Measurements from ENCODE around the gene KCNJ6.

The KCNJ6 gene

DNA sequence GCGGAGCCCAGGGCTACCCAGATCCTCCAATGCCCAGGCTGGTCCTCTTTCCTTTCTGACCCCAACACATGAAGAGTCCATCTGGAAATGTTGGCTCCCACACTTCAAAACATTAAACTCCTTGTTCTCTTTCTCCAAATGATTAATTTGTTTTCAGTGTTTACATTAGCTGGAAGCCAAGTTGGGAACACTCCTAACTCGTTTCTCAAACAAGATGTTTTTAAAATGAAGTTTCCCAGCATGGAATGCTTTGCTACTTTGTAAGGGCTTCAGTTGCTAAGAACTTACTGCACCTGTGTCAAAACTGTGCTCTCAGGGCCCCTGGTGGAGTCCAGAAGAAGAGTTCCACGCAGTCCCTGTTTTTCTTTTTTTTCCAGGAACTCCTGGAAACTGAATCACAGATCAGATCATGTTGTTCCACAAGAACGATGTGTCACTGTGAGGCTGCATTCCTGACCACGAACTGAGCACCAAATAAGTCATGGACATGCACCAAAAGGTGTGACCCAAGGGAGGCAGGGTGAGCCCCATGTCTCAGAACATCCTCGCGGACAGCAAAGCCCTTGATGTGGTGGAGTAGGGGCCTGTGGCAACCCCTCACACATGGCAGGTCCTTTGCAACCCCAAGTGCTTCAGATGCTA lies 257.3 kb downstream of the KCNJ6 start:
- no peak for TF ChIP-seq BHLHE40 (IDR thresholded peaks at IDR 0.05; ENCODE audit: borderline replicate concordance)
- no peak for TF ChIP-seq HDGF (IDR thresholded peaks at IDR 0.05; ENCODE audit: borderline replicate concordance)
- no peak for TF ChIP-seq CTBP1 (IDR thresholded peaks at IDR 0.05; ENCODE audit: borderline replicate concordance)
- TF ChIP-seq ZNF384 (IDR thresholded peaks at IDR 0.05): no peak
- TF ChIP-seq FOXK2 (IDR thresholded peaks at IDR 0.05): no peak
- no peak for TF ChIP-seq LEF1 (IDR thresholded peaks at IDR 0.05; ENCODE audit: borderline replicate concordance)
- TF ChIP-seq SUZ12 (IDR thresholded peaks at IDR 0.05): no peak
- no peak for TF ChIP-seq FOXM1 (IDR thresholded peaks at IDR 0.05; ENCODE audit: borderline replicate concordance)
- no peak for TF ChIP-seq ELF4 (IDR thresholded peaks at IDR 0.05)
- no peak for TF ChIP-seq L3MBTL2 (conservative IDR thresholded peaks at IDR 0.05)
- TF ChIP-seq SP1 (IDR thresholded peaks at IDR 0.05): no peak
- TF ChIP-seq, protein P1, sequence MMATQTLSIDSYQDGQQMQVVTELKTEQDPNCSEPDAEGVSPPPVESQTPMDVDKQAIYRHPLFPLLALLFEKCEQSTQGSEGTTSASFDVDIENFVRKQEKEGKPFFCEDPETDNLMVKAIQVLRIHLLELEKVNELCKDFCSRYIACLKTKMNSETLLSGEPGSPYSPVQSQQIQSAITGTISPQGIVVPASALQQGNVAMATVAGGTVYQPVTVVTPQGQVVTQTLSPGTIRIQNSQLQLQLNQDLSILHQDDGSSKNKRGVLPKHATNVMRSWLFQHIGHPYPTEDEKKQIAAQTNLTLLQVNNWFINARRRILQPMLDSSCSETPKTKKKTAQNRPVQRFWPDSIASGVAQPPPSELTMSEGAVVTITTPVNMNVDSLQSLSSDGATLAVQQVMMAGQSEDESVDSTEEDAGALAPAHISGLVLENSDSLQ (IDR thresholded peaks at IDR 0.05): no peak
- no peak for TF ChIP-seq NFRKB (IDR thresholded peaks at IDR 0.05)
- no peak for TF ChIP-seq ARNT (IDR thresholded peaks at IDR 0.05)
- TF ChIP-seq FOXA1 (IDR thresholded peaks at IDR 0.05): no peak
- TF ChIP-seq TARDBP (IDR thresholded peaks at IDR 0.05): no peak
- DNase-seq (ENCODE audit: extremely low spot score): no peak
- ChIA-PET CTCF (no interaction called here), POLR2A (no interaction called here)

DNA sequence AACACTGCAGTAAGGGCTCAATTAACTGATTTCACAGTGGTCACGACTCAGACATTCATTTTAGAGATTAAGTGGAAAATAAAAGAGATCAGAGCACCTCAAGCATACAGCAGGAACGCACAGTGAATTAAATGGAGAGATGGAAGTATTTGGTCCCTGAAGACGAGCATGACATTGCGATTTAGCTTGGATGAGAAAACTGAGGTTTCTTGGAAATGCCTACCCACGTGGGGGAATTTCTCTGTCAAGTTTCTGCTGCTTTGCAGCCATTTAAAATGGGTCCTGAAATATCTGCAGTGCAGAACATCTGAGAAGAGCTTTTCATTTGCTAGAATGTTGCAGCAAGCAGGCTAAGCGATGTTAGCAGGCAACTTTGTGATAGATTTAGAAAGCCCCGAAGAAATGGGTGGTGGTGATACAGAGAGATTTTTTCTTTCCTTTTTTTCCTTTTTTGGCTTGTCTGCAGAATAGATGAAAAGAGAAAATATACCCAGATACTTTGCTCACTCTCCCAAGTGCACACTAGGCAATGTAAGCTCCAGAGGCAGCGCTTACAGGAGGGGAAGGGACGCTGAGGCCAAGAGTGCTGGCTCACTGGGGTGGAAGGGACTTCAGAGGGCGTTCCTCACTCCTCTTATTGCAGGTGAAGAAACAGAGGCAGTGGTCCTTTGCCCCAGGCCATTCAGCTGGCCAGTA lies 258.0 kb downstream of the KCNJ6 start:
- POLR2A ChIA-PET: no interaction called here
- no peak for DNase-seq (ENCODE audit: extremely low spot score)
- CTCF ChIA-PET: no interaction called here
- TF ChIP-seq NFRKB (IDR thresholded peaks at IDR 0.05) (no peak), L3MBTL2 (conservative IDR thresholded peaks at IDR 0.05) (no peak), HDGF (IDR thresholded peaks at IDR 0.05; ENCODE audit: borderline replicate concordance) (no peak)

DNA sequence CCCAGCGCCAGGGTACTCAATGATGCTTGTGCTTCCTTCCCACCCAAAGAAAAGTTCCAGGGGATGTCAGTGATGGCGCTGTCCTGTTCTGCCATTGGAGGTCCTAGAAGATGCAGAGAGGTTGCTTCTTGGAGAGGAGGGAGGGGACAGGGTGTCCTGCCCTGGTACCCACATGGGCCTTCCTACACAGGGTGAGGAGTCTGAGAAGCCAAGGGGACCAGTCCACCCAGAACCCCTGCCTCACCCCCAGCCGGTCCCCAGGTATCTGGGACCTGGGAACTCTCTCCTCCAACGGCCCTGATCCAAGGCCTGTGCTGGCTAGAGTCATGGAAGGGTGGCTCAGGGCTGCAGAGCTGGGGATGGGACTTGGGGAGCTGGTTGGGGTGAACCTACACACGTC lies 259.4 kb downstream of the KCNJ6 start:
- ChIA-PET POLR2A (no interaction called here), CTCF (no interaction called here)
- DNase-seq (ENCODE audit: extremely low spot score): no peak
- no peak for TF ChIP-seq FOXA1 (IDR thresholded peaks at IDR 0.05)
- TF ChIP-seq FOXM1 (IDR thresholded peaks at IDR 0.05; ENCODE audit: borderline replicate concordance): no peak
- TF ChIP-seq HDGF (IDR thresholded peaks at IDR 0.05; ENCODE audit: borderline replicate concordance): no peak
- no peak for TF ChIP-seq TARDBP (IDR thresholded peaks at IDR 0.05)
- TF ChIP-seq BHLHE40 (IDR thresholded peaks at IDR 0.05; ENCODE audit: borderline replicate concordance): no peak
- TF ChIP-seq SP1 (IDR thresholded peaks at IDR 0.05): no peak
- TF ChIP-seq ZNF384 (IDR thresholded peaks at IDR 0.05): no peak
- no peak for TF ChIP-seq FOXK2 (IDR thresholded peaks at IDR 0.05)
- no peak for TF ChIP-seq SUZ12 (IDR thresholded peaks at IDR 0.05)
- no peak for TF ChIP-seq L3MBTL2 (conservative IDR thresholded peaks at IDR 0.05)

DNA sequence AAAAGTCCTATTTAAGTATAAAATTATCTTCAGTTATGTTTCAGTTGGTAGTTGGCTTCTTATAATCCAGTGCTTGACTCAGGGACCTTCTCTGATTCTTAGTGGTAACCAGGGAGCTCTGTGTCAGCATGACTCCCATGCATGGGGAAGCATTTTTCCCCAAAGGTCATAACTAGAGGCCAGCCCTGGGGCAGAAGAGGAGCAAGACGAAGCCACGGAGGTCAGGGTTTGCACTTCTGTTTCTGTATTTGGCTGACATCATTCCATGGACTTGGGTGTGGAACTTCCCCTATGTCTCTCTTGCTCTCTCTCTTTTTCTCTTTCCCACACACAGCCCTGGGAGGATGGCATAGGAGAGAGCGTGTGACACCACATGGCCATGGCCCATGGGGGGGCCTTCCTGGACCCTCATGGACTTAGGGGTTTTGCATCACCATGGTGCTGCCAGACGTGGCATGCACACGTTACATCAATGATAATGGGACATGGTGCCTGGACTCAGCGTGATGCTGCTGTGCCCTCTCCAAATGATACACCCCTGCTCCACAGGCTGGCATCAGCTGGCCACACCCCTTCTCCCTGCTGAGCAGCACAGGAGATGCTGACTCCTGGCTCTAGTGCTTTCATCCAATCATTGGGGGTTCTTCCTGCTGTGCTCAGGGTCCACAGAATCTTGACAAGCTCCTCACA lies 260.5 kb downstream of the KCNJ6 start:
- CTCF ChIA-PET: interaction anchor here (2.3 kb wide), 1 partner anchor 20 kb away, joined by 6 read pairs; no protein-coding TSS in a partner anchor
- POLR2A ChIA-PET: no interaction called here
- TF ChIP-seq SUZ12 (IDR thresholded peaks at IDR 0.05): no peak
- no peak for TF ChIP-seq L3MBTL2 (conservative IDR thresholded peaks at IDR 0.05)
- TF ChIP-seq CTBP1 (IDR thresholded peaks at IDR 0.05; ENCODE audit: borderline replicate concordance): no peak
- DNase-seq (ENCODE audit: extremely low spot score): no peak

DNA sequence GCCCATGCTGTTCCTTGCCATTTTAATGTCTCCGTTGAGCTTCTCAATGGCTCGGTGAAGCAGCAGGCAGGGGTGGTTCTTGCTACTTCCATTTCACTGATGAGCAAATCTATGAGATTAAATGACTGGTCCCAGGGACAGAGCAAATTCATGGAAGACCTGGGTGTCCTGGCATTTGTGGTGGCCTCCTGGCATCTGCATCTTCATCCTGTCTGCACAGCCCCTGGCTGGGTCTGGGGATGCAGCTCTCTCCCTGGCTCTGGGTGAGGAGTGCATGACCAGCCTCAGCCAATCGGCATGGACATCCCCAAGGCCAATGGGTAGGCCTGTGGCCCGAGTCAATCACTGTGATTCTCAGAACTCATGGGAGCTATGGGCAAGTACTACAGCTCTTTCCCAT lies 261.7 kb downstream of the KCNJ6 start:
- DNase-seq (ENCODE audit: extremely low spot score): no peak
- ChIA-PET POLR2A (no interaction called here), CTCF (interaction anchor here (2.3 kb wide), 1 partner anchor 21 kb away, joined by 6 read pairs; no protein-coding TSS in a partner anchor)
- TF ChIP-seq SUZ12 (IDR thresholded peaks at IDR 0.05) (no peak), ZNF384 (IDR thresholded peaks at IDR 0.05) (no peak), CTBP1 (IDR thresholded peaks at IDR 0.05; ENCODE audit: borderline replicate concordance) (no peak), SP1 (IDR thresholded peaks at IDR 0.05) (no peak), NFRKB (IDR thresholded peaks at IDR 0.05) (no peak), LEF1 (IDR thresholded peaks at IDR 0.05; ENCODE audit: borderline replicate concordance) (no peak), FOXK2 (IDR thresholded peaks at IDR 0.05) (no peak), BHLHE40 (IDR thresholded peaks at IDR 0.05; ENCODE audit: borderline replicate concordance) (no peak), TARDBP (IDR thresholded peaks at IDR 0.05) (no peak), HDGF (IDR thresholded peaks at IDR 0.05; ENCODE audit: borderline replicate concordance) (no peak), FOXM1 (IDR thresholded peaks at IDR 0.05; ENCODE audit: borderline replicate concordance) (no peak), ELF4 (IDR thresholded peaks at IDR 0.05) (no peak), ARNT (IDR thresholded peaks at IDR 0.05) (no peak)
- TF ChIP-seq, protein P1 (IDR thresholded peaks at IDR 0.05): no peak

DNA sequence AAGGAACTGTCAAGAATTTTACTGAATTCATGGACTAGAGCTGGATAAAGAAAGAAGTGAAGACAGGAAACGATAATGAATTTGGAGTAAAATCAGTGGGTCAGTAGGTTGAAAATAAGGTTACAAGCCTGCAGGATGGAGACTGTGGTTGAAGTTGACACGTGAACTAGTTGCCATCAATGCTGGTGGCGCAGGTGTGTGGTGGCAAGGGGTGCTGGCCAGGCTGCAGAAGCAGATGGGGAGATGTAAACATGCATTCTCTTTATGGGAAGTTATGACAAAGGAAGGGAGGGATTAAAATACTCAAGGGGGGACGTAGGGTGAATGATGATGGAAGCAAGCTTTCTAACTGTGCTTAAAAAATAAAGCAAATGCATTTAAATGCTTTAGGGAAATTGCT lies 263.1 kb downstream of the KCNJ6 start:
- CTCF ChIA-PET: no interaction called here
- POLR2A ChIA-PET: no interaction called here
- no peak for TF ChIP-seq TARDBP (IDR thresholded peaks at IDR 0.05)
- no peak for TF ChIP-seq ARNT (IDR thresholded peaks at IDR 0.05)
- TF ChIP-seq L3MBTL2 (conservative IDR thresholded peaks at IDR 0.05): no peak
- no peak for TF ChIP-seq CTBP1 (IDR thresholded peaks at IDR 0.05; ENCODE audit: borderline replicate concordance)
- no peak for TF ChIP-seq BHLHE40 (IDR thresholded peaks at IDR 0.05; ENCODE audit: borderline replicate concordance)
- no peak for TF ChIP-seq FOXM1 (IDR thresholded peaks at IDR 0.05; ENCODE audit: borderline replicate concordance)
- TF ChIP-seq SP1 (IDR thresholded peaks at IDR 0.05): no peak
- TF ChIP-seq ELF4 (IDR thresholded peaks at IDR 0.05): no peak
- no peak for TF ChIP-seq NFRKB (IDR thresholded peaks at IDR 0.05)
- TF ChIP-seq FOXK2 (IDR thresholded peaks at IDR 0.05): no peak
- TF ChIP-seq, protein P1 (IDR thresholded peaks at IDR 0.05): no peak
- TF ChIP-seq LEF1 (IDR thresholded peaks at IDR 0.05; ENCODE audit: borderline replicate concordance): no peak
- no peak for TF ChIP-seq ZNF384 (IDR thresholded peaks at IDR 0.05)
- TF ChIP-seq SUZ12 (IDR thresholded peaks at IDR 0.05): no peak
- TF ChIP-seq HDGF (IDR thresholded peaks at IDR 0.05; ENCODE audit: borderline replicate concordance): no peak
- DNase-seq (ENCODE audit: extremely low spot score): no peak

Data from HEK293T (cell line).